22Rv1 (cell line): ENCODE measurements around the gene EIF3L.

ENCODE experiments used
- ZFX ChIP-seq: fragments of 450-650 bp; IDR thresholded peaks from 2 replicates; pipeline ENCODE4 v1.6.1; 2017; ENCODE audit warnings: antibody characterized with exemption, borderline replicate concordance
- TF ChIP-seq, protein P1 (sequence below): fragments of 450-650 bp; IDR thresholded peaks from 2 replicates; pipeline ENCODE4 v1.5.1; 2017; ENCODE audit warnings: mild to moderate bottlenecking

DNA sequence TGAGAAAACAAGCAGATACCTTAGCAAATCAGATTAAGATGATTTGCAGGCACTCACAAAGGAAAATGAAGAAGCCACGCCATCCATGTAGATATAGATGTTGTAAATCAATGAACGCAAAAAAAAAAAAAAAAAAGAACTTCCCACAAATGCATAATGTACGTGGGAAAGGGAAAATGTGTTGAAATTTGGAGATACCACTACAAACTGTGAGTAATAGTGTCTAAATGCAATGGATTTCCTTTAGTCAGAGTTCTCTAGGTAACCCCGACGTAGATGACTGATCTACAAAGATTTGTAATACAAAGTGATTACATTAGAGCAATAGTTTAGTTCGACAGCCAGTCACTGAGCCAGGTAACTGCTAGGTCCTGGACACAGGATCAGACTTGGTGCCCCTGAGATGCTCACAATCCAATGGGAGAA is 4.3 kb upstream of the EIF3L start:
- TF ChIP-seq, protein P1, sequence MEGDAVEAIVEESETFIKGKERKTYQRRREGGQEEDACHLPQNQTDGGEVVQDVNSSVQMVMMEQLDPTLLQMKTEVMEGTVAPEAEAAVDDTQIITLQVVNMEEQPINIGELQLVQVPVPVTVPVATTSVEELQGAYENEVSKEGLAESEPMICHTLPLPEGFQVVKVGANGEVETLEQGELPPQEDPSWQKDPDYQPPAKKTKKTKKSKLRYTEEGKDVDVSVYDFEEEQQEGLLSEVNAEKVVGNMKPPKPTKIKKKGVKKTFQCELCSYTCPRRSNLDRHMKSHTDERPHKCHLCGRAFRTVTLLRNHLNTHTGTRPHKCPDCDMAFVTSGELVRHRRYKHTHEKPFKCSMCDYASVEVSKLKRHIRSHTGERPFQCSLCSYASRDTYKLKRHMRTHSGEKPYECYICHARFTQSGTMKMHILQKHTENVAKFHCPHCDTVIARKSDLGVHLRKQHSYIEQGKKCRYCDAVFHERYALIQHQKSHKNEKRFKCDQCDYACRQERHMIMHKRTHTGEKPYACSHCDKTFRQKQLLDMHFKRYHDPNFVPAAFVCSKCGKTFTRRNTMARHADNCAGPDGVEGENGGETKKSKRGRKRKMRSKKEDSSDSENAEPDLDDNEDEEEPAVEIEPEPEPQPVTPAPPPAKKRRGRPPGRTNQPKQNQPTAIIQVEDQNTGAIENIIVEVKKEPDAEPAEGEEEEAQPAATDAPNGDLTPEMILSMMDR: no peak
- no peak for TF ChIP-seq ZFX
